Bone marrow (tissue), 2 donors: ENCODE measurements around the gene NTN4.
"Not testable (repeated sequence)": the region's sequence is repeated elsewhere in the genome, so short reads cannot be mapped to it uniquely, and the experiment has no call there.

Experiments
- DNase-seq, 2 donors: peaks; one replicate each; lab custom pipeline; 2025; lab: John Stamatoyannopoulos, UW

The NTN4 gene

GRCh38 chr12:95623554-95624170 is 166.9 kb downstream of the NTN4 start:
- peak in 1 of 2 donors; percentile 2 for DNase-seq

DNA sequence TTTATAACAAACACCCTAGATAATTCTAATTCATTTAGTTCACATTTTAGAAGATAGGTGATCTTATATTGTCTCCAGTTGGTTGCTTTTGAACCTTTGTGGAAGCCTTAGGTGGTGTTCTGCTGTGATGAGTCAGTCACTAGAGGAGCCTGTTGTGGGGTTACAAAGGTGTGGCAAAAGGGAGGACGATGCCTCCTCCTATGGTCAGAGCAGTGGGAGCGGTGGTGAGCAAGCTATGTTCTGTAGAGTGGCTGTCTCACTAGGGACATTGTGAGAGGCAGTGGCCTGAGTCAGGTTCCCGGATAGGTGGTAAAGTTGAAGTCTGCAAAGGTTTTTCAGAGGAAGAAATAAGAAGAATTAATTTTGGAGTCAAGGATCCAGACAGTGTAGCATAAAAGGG is 167.7 kb downstream of the NTN4 start:
- DNase-seq: no peak

GRCh38 chr12:95621725-95622124 is 168.8 kb downstream of the NTN4 start:
- DNase-seq: no peak

GRCh38 chr12:95620171-95620570 is 170.4 kb downstream of the NTN4 start:
- no peak for DNase-seq

GRCh38 chr12:95616470-95616869 is 174.1 kb downstream of the NTN4 start:
- DNase-seq: not testable (repeated sequence)

GRCh38 chr12:95615749-95616148 is 174.8 kb downstream of the NTN4 start:
- no peak for DNase-seq

DNA sequence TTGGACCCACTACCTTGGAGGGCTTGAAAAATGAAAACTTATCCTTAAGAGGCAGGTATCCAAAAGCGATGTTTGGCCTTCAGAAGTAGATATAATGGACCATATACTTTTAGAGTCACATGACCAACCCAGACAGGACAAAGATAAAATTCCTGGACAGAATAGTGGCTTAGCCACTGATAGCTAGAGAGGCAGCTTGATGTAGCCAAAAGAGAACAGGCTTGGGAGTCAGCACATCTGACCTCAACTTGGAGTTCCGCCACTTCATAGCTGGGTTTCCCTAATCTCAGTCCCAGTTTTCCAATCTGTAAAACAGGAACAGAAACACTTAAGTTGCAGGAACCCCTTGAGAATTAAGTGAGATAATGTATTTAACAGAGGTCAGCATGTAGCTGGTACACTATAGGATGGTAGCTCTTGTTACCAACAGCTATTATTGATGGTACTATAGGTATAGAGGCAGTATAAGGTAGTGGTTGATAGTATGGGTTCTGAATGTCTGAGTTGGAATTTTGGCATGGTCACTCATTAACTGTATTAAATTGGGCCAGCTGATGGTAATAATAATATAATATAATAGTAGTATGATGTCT is 176.1 kb downstream of the NTN4 start:
- no peak for DNase-seq

GRCh38 chr12:95613021-95613420 is 177.5 kb downstream of the NTN4 start:
- DNase-seq: no peak

DNA sequence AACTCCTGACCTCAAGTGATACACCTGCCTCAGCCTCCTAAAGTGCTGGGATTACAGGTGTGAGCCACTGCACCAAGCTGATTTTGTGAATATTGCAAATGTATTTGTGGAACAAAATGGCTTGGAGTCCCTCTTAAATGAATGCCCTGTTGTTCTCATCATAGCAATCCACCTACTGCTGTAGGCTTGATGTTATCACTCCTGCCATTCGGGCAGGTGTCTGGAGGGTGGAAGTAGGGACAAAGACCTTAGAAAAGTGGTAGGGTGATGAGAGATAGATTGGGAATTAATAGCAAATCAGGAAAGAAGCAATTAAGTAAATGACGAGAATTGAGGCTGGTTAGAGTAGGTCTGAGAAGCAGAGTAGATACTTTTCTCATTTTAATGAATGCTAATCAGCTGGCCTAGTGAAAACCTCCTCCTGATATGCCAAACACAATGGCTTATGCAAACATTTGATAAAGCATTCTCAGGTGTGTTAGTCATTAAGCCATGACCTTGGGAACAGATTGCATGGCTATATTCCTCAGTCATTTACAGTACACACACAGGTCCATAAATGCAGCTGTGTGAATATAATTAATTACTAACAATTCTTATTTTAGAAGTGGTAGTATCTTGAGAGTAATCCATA is 178.8 kb downstream of the NTN4 start:
- DNase-seq: no peak

DNA sequence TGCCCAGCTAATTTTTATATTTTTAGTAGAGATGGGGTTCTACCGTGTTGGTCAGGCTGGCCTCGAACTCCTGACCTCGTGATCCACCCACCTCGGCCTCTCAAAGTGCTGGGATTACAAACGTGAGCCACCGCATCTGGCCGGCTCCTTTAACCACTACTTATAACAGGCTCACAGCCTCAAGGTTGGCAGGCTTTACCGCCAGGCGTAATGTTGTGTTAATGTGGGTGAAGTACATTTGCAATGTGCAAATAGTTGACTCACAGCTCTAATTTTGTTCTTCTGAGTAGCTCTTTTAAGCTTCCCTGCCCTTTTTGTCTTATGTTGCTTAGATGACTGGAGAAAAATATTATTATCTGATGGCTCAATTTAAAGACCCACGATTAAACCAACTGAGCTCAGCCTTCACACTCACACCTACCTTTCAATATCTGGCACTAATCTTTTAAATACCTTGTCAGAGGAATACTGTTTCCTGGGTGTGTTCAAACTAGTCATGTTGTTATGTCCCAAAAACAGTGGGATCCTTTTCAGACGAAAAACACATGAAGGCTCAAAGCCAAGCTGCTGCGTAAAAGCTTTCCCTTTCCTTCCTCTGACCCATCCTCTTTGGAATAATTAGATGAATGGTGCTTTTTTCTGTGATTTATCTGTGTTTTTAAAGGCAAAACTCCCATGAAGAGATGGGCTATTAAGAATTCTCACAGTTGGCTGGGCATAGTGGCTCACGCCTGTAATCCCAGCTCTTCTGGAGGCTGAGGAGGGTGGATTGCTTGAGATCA is 182.1 kb downstream of the NTN4 start:
- no peak for DNase-seq
